ENCODE data around the gene PTGR3. TPM values are rescaled to one million over a fixed set of nuclear protein-coding genes. Genes with fewer than 3 reads are reported as not detected.

Gene PTGR3
- total and polyA plus RNA-seq, 8 donors = 9.9 to 45.5 (median 15.7) TPM

DNA sequence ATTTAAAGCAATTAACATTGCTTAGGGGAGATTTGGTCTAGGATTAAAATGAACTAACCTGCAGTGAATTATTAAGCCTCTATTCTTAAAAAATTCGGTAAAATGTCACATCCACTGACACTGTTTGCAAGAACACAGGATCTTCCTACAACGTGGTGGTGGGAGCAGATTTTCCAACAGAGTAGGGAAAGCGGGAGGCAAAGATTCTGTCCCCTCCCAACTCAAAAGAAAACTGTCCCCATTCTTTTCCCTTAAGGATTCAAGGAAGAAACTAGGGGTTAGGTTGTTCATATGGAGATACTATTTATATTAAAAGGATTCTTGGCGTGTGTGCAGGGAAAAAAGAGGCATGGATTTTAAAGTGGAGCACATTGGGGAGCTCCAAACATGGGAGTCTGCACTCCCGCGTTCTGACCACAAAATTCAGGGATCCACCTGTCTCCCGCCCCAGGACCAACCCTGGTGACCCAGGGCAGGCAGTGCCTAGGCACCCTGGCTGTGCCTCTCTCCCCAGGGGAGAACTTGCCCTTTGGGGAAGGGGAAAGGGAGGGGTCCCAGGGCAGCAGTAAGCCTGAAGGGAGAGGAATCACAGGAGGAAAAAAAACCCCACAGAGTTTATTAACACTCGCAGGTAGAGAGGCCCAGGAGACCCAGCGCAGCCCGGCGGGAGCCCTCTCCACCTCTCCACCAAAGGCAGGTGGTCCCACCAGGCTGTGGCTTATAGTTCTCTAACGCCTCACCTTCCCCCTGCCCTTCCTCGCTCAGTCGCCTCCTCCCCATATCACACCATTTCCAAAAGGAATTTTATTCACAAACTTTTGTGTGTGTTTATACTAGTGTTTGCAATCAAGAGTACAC, 2.3 kb downstream of the PTGR3 start:
- TF ChIP-seq POLR2A (IDR thresholded peaks at IDR 0.05) (no peak), EP300 (IDR thresholded peaks at IDR 0.05) (no peak), POLR2AphosphoS5 (IDR thresholded peaks at IDR 0.05) (no peak)
- TF ChIP-seq, protein P1, sequence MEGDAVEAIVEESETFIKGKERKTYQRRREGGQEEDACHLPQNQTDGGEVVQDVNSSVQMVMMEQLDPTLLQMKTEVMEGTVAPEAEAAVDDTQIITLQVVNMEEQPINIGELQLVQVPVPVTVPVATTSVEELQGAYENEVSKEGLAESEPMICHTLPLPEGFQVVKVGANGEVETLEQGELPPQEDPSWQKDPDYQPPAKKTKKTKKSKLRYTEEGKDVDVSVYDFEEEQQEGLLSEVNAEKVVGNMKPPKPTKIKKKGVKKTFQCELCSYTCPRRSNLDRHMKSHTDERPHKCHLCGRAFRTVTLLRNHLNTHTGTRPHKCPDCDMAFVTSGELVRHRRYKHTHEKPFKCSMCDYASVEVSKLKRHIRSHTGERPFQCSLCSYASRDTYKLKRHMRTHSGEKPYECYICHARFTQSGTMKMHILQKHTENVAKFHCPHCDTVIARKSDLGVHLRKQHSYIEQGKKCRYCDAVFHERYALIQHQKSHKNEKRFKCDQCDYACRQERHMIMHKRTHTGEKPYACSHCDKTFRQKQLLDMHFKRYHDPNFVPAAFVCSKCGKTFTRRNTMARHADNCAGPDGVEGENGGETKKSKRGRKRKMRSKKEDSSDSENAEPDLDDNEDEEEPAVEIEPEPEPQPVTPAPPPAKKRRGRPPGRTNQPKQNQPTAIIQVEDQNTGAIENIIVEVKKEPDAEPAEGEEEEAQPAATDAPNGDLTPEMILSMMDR (IDR thresholded peaks at IDR 0.05) = no peak
- DNase-seq = no peak
- Histone ChIP-seq H3K27me3 (peaks cover 0 to 7% (median 0%) of the 10 kb centered on the region in 3 donors), H3K9me3 (no peaks in the 10 kb centered on the region), H3K36me3 (peaks cover 0 to 5% (median 2%) of the 10 kb centered on the region in 4 donors), H3K4me3 (peak overlapping the region; percentile 80 to 97 (median 89)), H3K27ac (peak overlapping the region; percentile 9 to 98 (median 96)), H3K4me1 (peaks cover 40 to 71% (median 56%) of the 10 kb centered on the region in 4 donors)
- intact Hi-C loops (cut with DNase I; ENCODE audit: low total_unique reads) = no loop called here
- WGBS, 5 donors = 54 to 74% (median 63%) methylated on average over 13 to 14 of the region's 14 CpGs

GRCh38 chr18:75205514-75206132, 3.3 kb downstream of the PTGR3 start:
- peaks cover 40 to 82% (median 66%) of the 10 kb centered on the region in 4 donors for H3K4me1 ChIP-seq
- WGBS, 5 donors = 63 to 78% (median 71%) methylated on average over 16 of the region's 16 CpGs
- H3K9me3 ChIP-seq = no peaks in the 10 kb centered on the region
- DNase-seq = peak in 1 of 2 donors; percentile 64
- peak overlapping the region in 4 of 5 donors; percentile 58 to 98 (median 96) for H3K27ac ChIP-seq
- peaks cover 0 to 7% (median 0%) of the 10 kb centered on the region in 3 donors for H3K27me3 ChIP-seq
- TF ChIP-seq EP300 (IDR thresholded peaks at IDR 0.05) (no peak), POLR2A (IDR thresholded peaks at IDR 0.05) (no peak), POLR2AphosphoS5 (IDR thresholded peaks at IDR 0.05) (no peak)
- TF ChIP-seq, protein P1 (IDR thresholded peaks at IDR 0.05) = no peak
- peaks cover 0 to 12% (median 7%) of the 10 kb centered on the region in 4 donors for H3K36me3 ChIP-seq
- peak overlapping the region; percentile 49 to 97 (median 66) for H3K4me3 ChIP-seq
- intact Hi-C loops (cut with DNase I; ENCODE audit: low total_unique reads) = no loop called here

GRCh38 chr18:75204732-75205513, 4.0 kb downstream of the PTGR3 start:
- H3K4me1 ChIP-seq = peaks cover 40 to 83% (median 63%) of the 10 kb centered on the region in 4 donors
- WGBS, 5 donors = 18 to 50% (median 30%) methylated on average over 53 to 75 of the region's 75 CpGs
- H3K36me3 ChIP-seq = peaks cover 0 to 19% (median 14%) of the 10 kb centered on the region in 4 donors
- DNase-seq = no peak
- intact Hi-C loops (cut with DNase I; ENCODE audit: low total_unique reads) = no loop called here
- H3K27me3 ChIP-seq = peaks cover 0 to 7% (median 0%) of the 10 kb centered on the region in 3 donors
- no peaks in the 10 kb centered on the region for H3K9me3 ChIP-seq
- H3K4me3 ChIP-seq = peak overlapping the region; percentile 49 to 97 (median 66)
- peak overlapping the region; percentile 25 to 98 (median 96) for H3K27ac ChIP-seq
- no peak for TF ChIP-seq EP300 (IDR thresholded peaks at IDR 0.05)
- TF ChIP-seq POLR2A (IDR thresholded peaks at IDR 0.05) = no peak

GRCh38 chr18:75204269-75204731, 4.6 kb downstream of the PTGR3 start:
- DNase-seq = peak in 1 of 2 donors; percentile 69
- Histone ChIP-seq H3K4me3 (peak overlapping the region; percentile 49 to 97 (median 66)), H3K36me3 (peaks cover 0 to 25% (median 20%) of the 10 kb centered on the region in 4 donors), H3K27me3 (peaks cover 0 to 7% (median 0%) of the 10 kb centered on the region in 3 donors), H3K27ac (peak overlapping the region in 4 of 5 donors; percentile 58 to 98 (median 96)), H3K4me1 (peaks cover 40 to 87% (median 64%) of the 10 kb centered on the region in 4 donors), H3K9me3 (no peaks in the 10 kb centered on the region)
- WGBS, 5 donors = 21 to 53% (median 31%) methylated on average over 23 to 35 of the region's 35 CpGs
- intact Hi-C loops (cut with DNase I; ENCODE audit: low total_unique reads) = no loop called here
- TF ChIP-seq, protein P1 (IDR thresholded peaks at IDR 0.05) = no peak
- no peak for TF ChIP-seq POLR2A (IDR thresholded peaks at IDR 0.05)
